Fibroblast of the aortic adventitia (primary cell): ENCODE measurements around the gene IDNK. TPM values are rescaled to one million over a fixed set of nuclear protein-coding genes. Genes with fewer than 3 reads are reported as not detected.

Source experiments
- DNase-seq: peaks from one replicate; pipeline ENCODE4 v3.0.0-alpha.2; 2010; ENCODE audit warnings: low read depth
- H3K4me3 ChIP-seq: 2 replicates; pipeline ENCODE4 v1.5.1; 2011; ENCODE audit warnings: low read depth, mild to moderate bottlenecking, control low read depth, low read length, moderate library complexity
- CTCF ChIP-seq: IDR thresholded peaks from 2 replicates; pipeline ENCODE4 v1.5.1; 2011; ENCODE audit warnings: mild to moderate bottlenecking, low read length, control low read depth, inconsistent platforms; ENCODE audit not compliant: insufficient read depth
- total RNA-seq: library from RNA; depleted of rRNA; stranded (reverse); fragments of >200 nt; gene quantifications from 2 replicates; pipeline ENCODE4 v1.2.3, GENCODE V29; 2012; ENCODE audit warnings: low replicate concordance

Gene IDNK
- total RNA-seq, 1 donor = 7.6 TPM

GRCh38 chr9:83622433-83622938 lies 457 bp upstream of the IDNK start:
- no peak for TF ChIP-seq CTCF
- H3K4me3 ChIP-seq = peak overlapping the region; percentile 71
- DNase-seq = no peak

- DNase-seq = peak; percentile 38
- peak overlapping the region; percentile 71 for H3K4me3 ChIP-seq
- TF ChIP-seq CTCF = no peak
Measured at GRCh38 chr9:83623679-83624076, 735 bp downstream of the IDNK start.

- DNase-seq = no peak
- TF ChIP-seq CTCF = no peak
- no peak overlapping the region for H3K4me3 ChIP-seq
Measured at GRCh38 chr9:83625178-83625577, 2.2 kb downstream of the IDNK start.

- no peak for TF ChIP-seq CTCF
- no peak overlapping the region for H3K4me3 ChIP-seq
- DNase-seq = no peak
Measured at GRCh38 chr9:83628540-83628939, 5.6 kb downstream of the IDNK start.

GRCh38 chr9:83629433-83630104 lies 6.6 kb downstream of the IDNK start:
- DNase-seq = no peak
- no peak for TF ChIP-seq CTCF
- H3K4me3 ChIP-seq = no peak overlapping the region

- peak; percentile 44 for DNase-seq
- TF ChIP-seq CTCF = no peak
- H3K4me3 ChIP-seq = no peak overlapping the region
Measured at GRCh38 chr9:83630938-83631457, 8.1 kb downstream of the IDNK start.

GRCh38 chr9:83633255-83633654 lies 10.3 kb downstream of the IDNK start:
- DNase-seq = no peak
- TF ChIP-seq CTCF = no peak
- no peak overlapping the region for H3K4me3 ChIP-seq
